ENCODE measurements around the gene LHX1.

The LHX1 gene

DNA sequence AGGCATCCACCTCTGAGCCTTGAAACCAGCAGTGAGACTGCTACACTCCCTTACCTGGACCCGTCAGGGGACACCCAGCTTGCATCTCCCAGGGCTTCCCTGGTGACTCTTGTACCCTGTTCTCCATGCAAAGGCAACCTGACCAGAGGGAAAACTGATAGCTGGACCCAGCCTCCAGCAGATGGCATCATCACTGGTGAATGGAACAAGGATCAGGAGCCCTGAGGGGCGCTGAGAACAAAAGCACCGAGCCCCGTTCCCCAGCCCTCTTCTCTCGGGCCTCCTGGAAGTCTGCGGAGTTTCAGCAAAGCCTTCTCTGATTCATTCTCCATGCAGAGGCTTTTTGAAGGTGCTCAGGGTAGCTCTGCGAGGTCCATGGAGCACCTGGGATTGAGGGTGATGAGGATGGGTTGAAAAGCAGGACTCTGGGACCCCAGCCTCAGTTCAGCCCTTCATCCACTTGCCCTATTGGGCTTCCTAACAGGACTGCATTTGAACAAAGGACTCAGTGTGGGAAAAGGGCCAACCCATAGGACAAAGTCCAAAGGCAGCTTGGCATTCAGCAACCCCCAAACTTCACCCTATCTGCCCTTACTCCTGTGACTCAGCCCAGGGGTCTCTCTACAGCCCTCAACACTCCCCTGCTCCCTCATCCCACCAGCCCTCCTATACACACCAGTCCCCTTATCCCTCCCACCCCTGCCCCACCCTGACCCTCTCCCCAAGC, 45.0 kb upstream of the LHX1 start:
- no peak for ATAC-seq (ENCODE audit: low read depth)
- DNase-seq (ENCODE audit: low spot score): no peak
- no peaks in the 10 kb centered on the region for H3K4me1 ChIP-seq (ENCODE audit: insufficient read depth, poor library complexity, severe bottlenecking)
- no peak overlapping the region for H3K27ac ChIP-seq (ENCODE audit: poor library complexity, severe bottlenecking)
- TF ChIP-seq, protein P1, sequence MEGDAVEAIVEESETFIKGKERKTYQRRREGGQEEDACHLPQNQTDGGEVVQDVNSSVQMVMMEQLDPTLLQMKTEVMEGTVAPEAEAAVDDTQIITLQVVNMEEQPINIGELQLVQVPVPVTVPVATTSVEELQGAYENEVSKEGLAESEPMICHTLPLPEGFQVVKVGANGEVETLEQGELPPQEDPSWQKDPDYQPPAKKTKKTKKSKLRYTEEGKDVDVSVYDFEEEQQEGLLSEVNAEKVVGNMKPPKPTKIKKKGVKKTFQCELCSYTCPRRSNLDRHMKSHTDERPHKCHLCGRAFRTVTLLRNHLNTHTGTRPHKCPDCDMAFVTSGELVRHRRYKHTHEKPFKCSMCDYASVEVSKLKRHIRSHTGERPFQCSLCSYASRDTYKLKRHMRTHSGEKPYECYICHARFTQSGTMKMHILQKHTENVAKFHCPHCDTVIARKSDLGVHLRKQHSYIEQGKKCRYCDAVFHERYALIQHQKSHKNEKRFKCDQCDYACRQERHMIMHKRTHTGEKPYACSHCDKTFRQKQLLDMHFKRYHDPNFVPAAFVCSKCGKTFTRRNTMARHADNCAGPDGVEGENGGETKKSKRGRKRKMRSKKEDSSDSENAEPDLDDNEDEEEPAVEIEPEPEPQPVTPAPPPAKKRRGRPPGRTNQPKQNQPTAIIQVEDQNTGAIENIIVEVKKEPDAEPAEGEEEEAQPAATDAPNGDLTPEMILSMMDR (IDR thresholded peaks at IDR 0.05; ENCODE audit: poor library complexity, severe bottlenecking): no peak
- H3K36me3 ChIP-seq (ENCODE audit: low read depth): no peaks in the 10 kb centered on the region
- H3K27me3 ChIP-seq (ENCODE audit: insufficient read depth, poor library complexity, severe bottlenecking): no peaks in the 10 kb centered on the region
- H3K4me3 ChIP-seq (ENCODE audit: severe bottlenecking): no peak overlapping the region
- H3K9me3 ChIP-seq (ENCODE audit: severe bottlenecking): no peaks in the 10 kb centered on the region

DNA sequence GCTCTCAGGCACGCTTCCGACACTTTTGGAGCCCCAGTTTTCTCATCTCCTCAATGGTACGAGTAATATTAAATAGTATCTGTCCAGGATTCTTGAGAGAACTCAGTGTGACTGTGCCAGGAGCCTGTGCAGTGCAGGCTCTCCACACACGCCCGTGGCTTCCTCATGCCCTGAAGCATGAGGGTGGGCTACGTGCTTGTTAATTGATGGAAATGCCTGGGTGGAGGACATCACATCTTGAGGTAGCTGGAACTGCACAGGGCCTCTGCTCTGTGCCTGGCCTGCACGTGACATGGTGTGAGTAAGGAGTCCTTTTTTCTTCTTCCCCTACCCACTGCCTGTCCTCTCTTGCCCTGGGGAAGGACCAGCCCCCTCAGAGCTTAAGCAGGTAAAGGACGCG, 43.1 kb upstream of the LHX1 start:
- H3K27me3 ChIP-seq (ENCODE audit: insufficient read depth, poor library complexity, severe bottlenecking): no peaks in the 10 kb centered on the region
- no peak overlapping the region for H3K4me3 ChIP-seq (ENCODE audit: severe bottlenecking)
- no peak overlapping the region for H3K27ac ChIP-seq (ENCODE audit: poor library complexity, severe bottlenecking)
- H3K36me3 ChIP-seq (ENCODE audit: low read depth): no peaks in the 10 kb centered on the region
- DNase-seq (ENCODE audit: low spot score) (no peak), ATAC-seq (ENCODE audit: low read depth) (no peak)
- no peaks in the 10 kb centered on the region for H3K4me1 ChIP-seq (ENCODE audit: insufficient read depth, poor library complexity, severe bottlenecking)
- TF ChIP-seq, protein P1 (IDR thresholded peaks at IDR 0.05; ENCODE audit: poor library complexity, severe bottlenecking): no peak
- no peaks in the 10 kb centered on the region for H3K9me3 ChIP-seq (ENCODE audit: severe bottlenecking)

DNA sequence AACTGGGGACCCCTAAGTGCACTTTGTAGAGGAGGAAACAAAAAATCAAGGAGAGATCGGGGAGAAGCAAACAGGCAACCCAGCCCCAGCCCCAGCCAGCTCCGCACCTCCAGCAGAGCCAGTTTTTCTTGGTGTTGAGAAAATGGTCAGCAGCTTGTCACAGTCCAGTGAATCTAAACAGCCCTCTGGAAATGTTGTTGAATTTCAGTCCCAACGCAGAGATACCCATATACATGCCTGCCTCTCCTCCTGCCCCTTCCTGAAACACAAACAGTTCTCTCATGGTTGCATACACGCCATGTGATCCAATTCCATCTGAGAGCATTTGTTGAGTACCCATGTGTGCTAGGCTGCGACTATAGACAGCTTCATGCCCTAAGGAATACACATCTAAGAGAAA, 42.4 kb upstream of the LHX1 start:
- Histone ChIP-seq H3K36me3 (ENCODE audit: low read depth) (no peaks in the 10 kb centered on the region), H3K4me1 (ENCODE audit: insufficient read depth, poor library complexity, severe bottlenecking) (no peaks in the 10 kb centered on the region), H3K27ac (ENCODE audit: poor library complexity, severe bottlenecking) (no peak overlapping the region), H3K4me3 (ENCODE audit: severe bottlenecking) (no peak overlapping the region), H3K9me3 (ENCODE audit: severe bottlenecking) (no peaks in the 10 kb centered on the region), H3K27me3 (ENCODE audit: insufficient read depth, poor library complexity, severe bottlenecking) (no peaks in the 10 kb centered on the region)
- ATAC-seq (ENCODE audit: low read depth) (no peak), DNase-seq (ENCODE audit: low spot score) (no peak)
- TF ChIP-seq, protein P1 (IDR thresholded peaks at IDR 0.05; ENCODE audit: poor library complexity, severe bottlenecking): no peak

DNA sequence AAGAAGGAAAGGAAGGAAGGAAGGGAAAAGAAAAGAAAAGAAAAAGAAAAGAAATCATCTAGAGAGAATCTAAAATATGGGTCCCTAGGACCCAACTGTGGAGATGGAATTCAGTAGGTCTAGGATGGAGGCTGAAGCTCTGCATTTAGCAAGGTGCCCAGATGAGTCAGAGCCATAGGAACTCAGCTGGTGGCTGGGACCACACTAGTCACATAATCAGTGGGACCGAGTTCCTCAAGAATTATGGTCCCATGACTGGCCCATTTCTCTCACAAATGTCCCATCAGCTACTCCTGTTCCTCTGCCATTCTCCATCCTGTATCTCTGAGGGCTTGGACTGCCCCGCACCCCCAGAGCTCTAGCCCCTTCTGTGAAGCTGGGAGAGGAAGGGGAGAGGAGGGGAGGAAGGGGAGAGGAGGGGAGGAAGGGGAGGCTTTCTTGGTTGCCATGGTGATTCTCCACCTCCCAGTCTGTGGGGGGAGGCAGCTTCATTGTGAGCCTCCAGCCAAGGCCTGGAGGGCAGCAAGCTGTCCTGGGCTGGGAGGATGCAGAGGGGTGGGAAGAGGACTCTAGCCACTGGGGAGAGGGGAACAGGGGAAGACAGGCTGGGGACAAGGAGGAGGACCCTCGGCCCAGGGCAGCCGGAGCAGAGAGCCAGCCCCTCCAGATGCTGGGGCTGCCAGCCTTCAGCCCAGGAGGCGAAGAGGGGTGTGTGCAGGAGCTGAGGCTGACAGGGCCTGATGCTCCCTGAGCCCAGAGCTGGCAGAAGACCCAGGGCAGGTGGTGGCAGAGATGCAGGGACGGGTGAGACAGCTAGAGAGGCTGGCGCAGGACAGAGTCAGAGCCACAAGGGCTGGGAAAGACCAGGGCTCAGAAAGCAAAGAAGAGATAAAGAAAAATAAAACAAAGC, 37.8 kb upstream of the LHX1 start:
- no peaks in the 10 kb centered on the region for H3K27me3 ChIP-seq (ENCODE audit: insufficient read depth, poor library complexity, severe bottlenecking)
- no peak overlapping the region for H3K27ac ChIP-seq (ENCODE audit: poor library complexity, severe bottlenecking)
- H3K36me3 ChIP-seq (ENCODE audit: low read depth): no peaks in the 10 kb centered on the region
- H3K4me1 ChIP-seq (ENCODE audit: insufficient read depth, poor library complexity, severe bottlenecking): no peaks in the 10 kb centered on the region
- no peak for ATAC-seq (ENCODE audit: low read depth)
- TF ChIP-seq, protein P1 (IDR thresholded peaks at IDR 0.05; ENCODE audit: poor library complexity, severe bottlenecking): no peak
- no peak for DNase-seq (ENCODE audit: low spot score)
- H3K4me3 ChIP-seq (ENCODE audit: severe bottlenecking): no peak overlapping the region
- H3K9me3 ChIP-seq (ENCODE audit: severe bottlenecking): no peaks in the 10 kb centered on the region

Data from RWPE2 (cell line).